GM23248 (cell line): ENCODE measurements around the gene PPP2R1B.

Experiments used
- EZH2 ChIP-seq: fragments of 200-600 bp; sonication (generic); IDR thresholded peaks from 2 replicates; pipeline ENCODE4 v1.6.1; 2018; ENCODE audit warnings: antibody characterized with exemption, mild to moderate bottlenecking; ENCODE audit not compliant: insufficient read depth, poor library complexity, severe bottlenecking
- EZH2phosphoT487 ChIP-seq: fragments of 200-600 bp; sonication (generic); IDR thresholded peaks from 2 replicates; pipeline ENCODE4 v1.6.1; 2018; ENCODE audit warnings: antibody characterized with exemption, moderate library complexity, mild to moderate bottlenecking, low read depth; ENCODE audit not compliant: insufficient read depth

GRCh38 chr11:111759778-111760407 lies 6.3 kb downstream of the PPP2R1B start:
- no peak for TF ChIP-seq EZH2
- no peak for TF ChIP-seq EZH2phosphoT487
